Measurements from ENCODE around the gene ABLIM3.

The ABLIM3 gene

DNA sequence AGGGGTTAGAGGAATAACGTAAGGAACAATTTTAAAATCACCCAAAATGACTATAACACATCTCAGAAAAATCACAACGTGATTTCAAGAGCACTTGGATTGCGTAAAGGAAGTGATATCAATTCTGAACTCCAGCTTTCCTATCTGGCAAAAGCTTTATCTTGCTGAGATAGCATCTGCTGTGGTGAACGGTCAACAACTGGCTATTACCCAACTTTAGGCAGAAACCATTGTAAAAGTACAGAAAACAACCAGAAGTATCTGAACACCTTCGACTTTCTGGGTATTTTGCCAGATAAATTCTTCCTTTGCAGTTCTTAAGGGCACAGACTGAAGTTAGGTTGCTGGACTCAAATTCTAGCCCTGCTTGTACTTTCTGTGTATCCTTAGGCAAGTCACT is 9.2 kb downstream of the ABLIM3 start:
- H3K4me1 ChIP-seq, result peaks cover 54% of the 10 kb centered on the region
- H3K9me3 ChIP-seq (ENCODE audit: control insufficient read depth, low read length), result no peaks in the 10 kb centered on the region
- no peak overlapping the region for H3K9ac ChIP-seq
- no peaks in the 10 kb centered on the region for H3K27me3 ChIP-seq (ENCODE audit: control insufficient read depth, insufficient read depth, low read length)
- peak overlapping the region; percentile 26 for H3K4me2 ChIP-seq (ENCODE audit: low read length)
- H2AFZ ChIP-seq, result no peak overlapping the region
- H3K27ac ChIP-seq, result peak overlapping the region; percentile 85
- peak overlapping the region; percentile 11 for H3K4me3 ChIP-seq (ENCODE audit: low read depth, low read length)
- no peak for TF ChIP-seq CTCF (IDR thresholded peaks at IDR 0.05)
- peaks cover 27% of the 10 kb centered on the region for H3K79me2 ChIP-seq
- no peaks in the 10 kb centered on the region for H3K36me3 ChIP-seq (ENCODE audit: control insufficient read depth, insufficient read depth, low read length)

- Histone ChIP-seq H3K4me1 (peaks cover 63% of the 10 kb centered on the region), H3K9ac (no peak overlapping the region), H3K4me2 (ENCODE audit: low read length) (no peak overlapping the region), H3K79me2 (peaks cover 15% of the 10 kb centered on the region), H3K4me3 (ENCODE audit: low read depth, low read length) (no peak overlapping the region), H3K27me3 (ENCODE audit: control insufficient read depth, insufficient read depth, low read length) (no peaks in the 10 kb centered on the region), H3K36me3 (ENCODE audit: control insufficient read depth, insufficient read depth, low read length) (no peaks in the 10 kb centered on the region), H3K9me3 (ENCODE audit: control insufficient read depth, low read length) (no peaks in the 10 kb centered on the region), H2AFZ (no peak overlapping the region), H3K27ac (peak overlapping the region; percentile 85)
- peak; percentile 36 for TF ChIP-seq CTCF (IDR thresholded peaks at IDR 0.05)
Measured at GRCh38 chr5:149151717-149152116, 10.4 kb downstream of the ABLIM3 start.

DNA sequence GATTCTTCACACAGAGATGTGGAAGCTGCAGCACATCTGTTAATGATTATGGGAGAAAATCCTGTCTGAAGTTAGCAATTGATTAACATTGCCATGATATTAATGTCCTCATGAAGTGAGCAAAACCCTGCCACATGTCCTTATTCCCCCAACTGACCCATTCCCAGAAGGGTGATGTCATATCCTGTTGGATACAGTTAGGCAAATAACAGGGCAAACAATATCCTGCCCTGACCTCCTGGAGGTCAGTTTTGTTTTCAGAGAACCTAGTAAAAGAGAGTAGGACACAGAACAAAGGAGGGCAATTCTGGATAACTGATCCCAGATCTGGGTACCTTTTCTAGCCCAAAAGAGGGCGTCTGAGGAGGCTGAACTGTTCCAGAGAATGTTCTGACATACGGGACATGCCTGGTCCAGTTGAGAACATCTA is 11.0 kb downstream of the ABLIM3 start:
- H3K79me2 ChIP-seq, result peaks cover 12% of the 10 kb centered on the region
- no peaks in the 10 kb centered on the region for H3K9me3 ChIP-seq (ENCODE audit: control insufficient read depth, low read length)
- H3K27me3 ChIP-seq (ENCODE audit: control insufficient read depth, insufficient read depth, low read length), result no peaks in the 10 kb centered on the region
- peak overlapping the region; percentile 85 for H3K27ac ChIP-seq
- H3K36me3 ChIP-seq (ENCODE audit: control insufficient read depth, insufficient read depth, low read length), result no peaks in the 10 kb centered on the region
- H2AFZ ChIP-seq, result no peak overlapping the region
- H3K9ac ChIP-seq, result no peak overlapping the region
- H3K4me1 ChIP-seq, result peaks cover 69% of the 10 kb centered on the region
- H3K4me2 ChIP-seq (ENCODE audit: low read length), result no peak overlapping the region
- H3K4me3 ChIP-seq (ENCODE audit: low read depth, low read length), result no peak overlapping the region
- TF ChIP-seq CTCF (IDR thresholded peaks at IDR 0.05), result no peak

GRCh38 chr5:149153193-149153750 is 12.0 kb downstream of the ABLIM3 start:
- Histone ChIP-seq H3K4me1 (peaks cover 74% of the 10 kb centered on the region), H2AFZ (peak overlapping the region; percentile 30), H3K36me3 (ENCODE audit: control insufficient read depth, insufficient read depth, low read length) (no peaks in the 10 kb centered on the region), H3K9ac (no peak overlapping the region), H3K79me2 (peaks cover 8% of the 10 kb centered on the region), H3K27ac (peak overlapping the region; percentile 85), H3K27me3 (ENCODE audit: control insufficient read depth, insufficient read depth, low read length) (no peaks in the 10 kb centered on the region), H3K4me2 (ENCODE audit: low read length) (peak overlapping the region; percentile 48), H3K9me3 (ENCODE audit: control insufficient read depth, low read length) (no peaks in the 10 kb centered on the region), H3K4me3 (ENCODE audit: low read depth, low read length) (peak overlapping the region; percentile 1)
- no peak for TF ChIP-seq CTCF (IDR thresholded peaks at IDR 0.05)
